Measurements from ENCODE around the gene MRI1.

MRI1 gene

DNA sequence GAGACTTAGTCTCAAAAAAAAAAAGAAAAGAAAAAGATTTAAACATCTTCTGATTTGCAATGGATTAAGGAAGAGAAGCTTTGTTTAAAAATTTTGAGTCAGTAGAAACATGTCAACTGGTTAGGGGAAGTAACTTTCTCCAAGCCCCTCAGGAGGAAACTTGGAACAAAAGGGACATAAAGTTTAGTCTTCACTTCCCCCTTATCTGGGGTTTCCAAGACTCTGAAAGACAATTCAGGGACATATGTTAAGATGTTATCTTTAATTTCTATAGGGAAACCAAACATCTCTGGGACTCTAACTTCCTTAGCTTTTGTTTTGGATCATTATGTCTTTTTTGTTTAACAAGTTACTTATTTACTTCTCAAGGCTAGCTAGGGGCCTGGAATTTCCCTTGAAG, 20.1 kb upstream of the MRI1 start:
- Histone ChIP-seq H3K36me3 (ENCODE audit: insufficient read depth, low read length) (no peaks in the 10 kb centered on the region), H3K4me2 (ENCODE audit: insufficient read depth, low read length) (no peak overlapping the region), H3K9me3 (ENCODE audit: insufficient read depth, low read length, severe bottlenecking) (no peaks in the 10 kb centered on the region), H3K27ac (ENCODE audit: low read length) (no peak overlapping the region), H3K27me3 (ENCODE audit: insufficient read depth, low read length, poor library complexity) (no peaks in the 10 kb centered on the region), H4K20me1 (ENCODE audit: insufficient read depth, low read length) (no peaks in the 10 kb centered on the region), H3K4me3 (ENCODE audit: low read depth in 1 of 2, low read length in 2 of 2) (no peak overlapping the region), H2AFZ (ENCODE audit: low read depth, low read length) (no peak overlapping the region), H3K79me2 (ENCODE audit: insufficient read depth, low read length) (peaks cover 18% of the 10 kb centered on the region), H3K4me1 (ENCODE audit: insufficient read depth, low read length) (peaks cover 24% of the 10 kb centered on the region), H3K9ac (ENCODE audit: low read depth, low read length) (no peak overlapping the region)
- TF ChIP-seq EZH2 (IDR thresholded peaks at IDR 0.05; ENCODE audit: borderline replicate concordance, low read depth, low read length, severe bottlenecking) (no peak), CTCF (IDR thresholded peaks at IDR 0.05; ENCODE audit: borderline replicate concordance, extremely low read depth, low read length, poor library complexity, severe bottlenecking) (no peak)
- ATAC-seq (ENCODE audit: insufficient read depth, low read depth): no peak
- no peak for DNase-seq

- TF ChIP-seq CTCF (IDR thresholded peaks at IDR 0.05; ENCODE audit: borderline replicate concordance, extremely low read depth, low read length, poor library complexity, severe bottlenecking): no peak
- no peak for TF ChIP-seq EZH2 (IDR thresholded peaks at IDR 0.05; ENCODE audit: borderline replicate concordance, low read depth, low read length, severe bottlenecking)
- Histone ChIP-seq H3K36me3 (ENCODE audit: insufficient read depth, low read length) (peaks cover 14% of the 10 kb centered on the region), H3K27ac (ENCODE audit: low read length) (peak overlapping the region; percentile 55), H3K4me1 (ENCODE audit: insufficient read depth, low read length) (peaks cover 35% of the 10 kb centered on the region), H4K20me1 (ENCODE audit: insufficient read depth, low read length) (peaks cover 7% of the 10 kb centered on the region; the same call in 1 of the 2 replicates), H3K9ac (ENCODE audit: low read depth, low read length) (peak overlapping the region; percentile 42), H3K4me3 (ENCODE audit: low read depth in 1 of 2, low read length in 2 of 2) (peak overlapping the region; percentile 85 to 94), H3K4me2 (ENCODE audit: insufficient read depth, low read length) (peak overlapping the region; percentile 95), H3K79me2 (ENCODE audit: insufficient read depth, low read length) (peaks cover 39% of the 10 kb centered on the region), H2AFZ (ENCODE audit: low read depth, low read length) (peak overlapping the region; percentile 76), H3K9me3 (ENCODE audit: insufficient read depth, low read length, severe bottlenecking) (no peaks in the 10 kb centered on the region), H3K27me3 (ENCODE audit: insufficient read depth, low read length, poor library complexity) (no peaks in the 10 kb centered on the region)
- no peak for DNase-seq
- ATAC-seq (ENCODE audit: insufficient read depth, low read depth): no peak
These were observed 17.2 kb upstream of the MRI1 start for GRCh38 chr19:13747098-13747453.

DNA sequence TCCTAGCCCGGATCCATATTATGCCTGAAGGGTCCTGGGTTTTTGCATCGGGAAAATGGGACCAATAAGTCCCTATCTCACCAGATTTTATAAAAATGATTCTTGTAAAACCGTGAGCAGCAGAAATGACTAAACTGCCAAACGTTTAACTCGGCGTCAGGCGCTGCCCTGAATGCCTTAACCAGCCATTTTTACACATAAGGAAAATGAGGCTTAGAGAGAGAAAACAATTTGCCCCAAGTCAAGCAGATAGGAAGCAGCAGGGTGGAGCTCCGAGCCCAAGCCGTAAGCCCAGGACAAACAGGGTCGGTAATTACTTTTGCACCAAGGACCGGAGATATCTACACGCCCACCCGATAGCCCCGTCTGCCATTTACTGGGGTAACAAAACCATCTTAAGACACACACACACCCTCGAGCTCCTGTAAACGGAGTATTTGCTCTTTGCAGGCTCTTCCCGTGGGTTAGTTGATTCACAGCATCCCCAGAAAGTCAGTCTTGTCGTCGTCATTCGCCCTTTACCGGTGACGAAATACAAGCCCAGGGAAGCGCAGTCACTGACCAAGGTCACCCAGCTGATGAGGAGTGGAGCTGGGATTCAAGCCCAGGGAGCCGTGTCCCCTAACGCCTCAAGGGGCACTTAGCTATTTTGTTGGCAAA, 16.0 kb upstream of the MRI1 start:
- TF ChIP-seq CTCF (IDR thresholded peaks at IDR 0.05; ENCODE audit: borderline replicate concordance, extremely low read depth, low read length, poor library complexity, severe bottlenecking) (no peak), EZH2 (IDR thresholded peaks at IDR 0.05; ENCODE audit: borderline replicate concordance, low read depth, low read length, severe bottlenecking) (no peak)

More for the DNA sequence above, 16.0 kb upstream of the MRI1 start:
- ATAC-seq (ENCODE audit: insufficient read depth, low read depth) (no peak), DNase-seq (no peak)
- Histone ChIP-seq H3K79me2 (ENCODE audit: insufficient read depth, low read length) (peaks cover 39% of the 10 kb centered on the region), H3K36me3 (ENCODE audit: insufficient read depth, low read length) (peaks cover 22% of the 10 kb centered on the region), H3K4me3 (ENCODE audit: low read depth in 1 of 2, low read length in 2 of 2) (peak overlapping the region; percentile 85 to 94), H3K4me1 (ENCODE audit: insufficient read depth, low read length) (peaks cover 35% of the 10 kb centered on the region), H3K9me3 (ENCODE audit: insufficient read depth, low read length, severe bottlenecking) (no peaks in the 10 kb centered on the region), H4K20me1 (ENCODE audit: insufficient read depth, low read length) (peaks cover 7% of the 10 kb centered on the region; the same call in 1 of the 2 replicates), H2AFZ (ENCODE audit: low read depth, low read length) (peak overlapping the region; percentile 81), H3K27me3 (ENCODE audit: insufficient read depth, low read length, poor library complexity) (no peaks in the 10 kb centered on the region), H3K4me2 (ENCODE audit: insufficient read depth, low read length) (peak overlapping the region; percentile 95), H3K27ac (ENCODE audit: low read length) (peak overlapping the region; percentile 79), H3K9ac (ENCODE audit: low read depth, low read length) (peak overlapping the region; percentile 84)

All from DND-41 (cell line).